Muscle of arm (tissue), 12 donors: Measurements from ENCODE around the gene EIF4G2. TPM values are rescaled to one million over a fixed set of nuclear protein-coding genes. Genes with fewer than 3 reads are reported as not detected.

Experiments
- DNase-seq: peaks from one replicate; pipeline ENCODE4 v3.0.0-alpha.2; 2013
- polyA plus RNA-seq, 12 donors: library from polyadenylated mRNA; unstranded; fragments of 120-200 nt; gene quantifications; one replicate each; pipeline ENCODE4 v1.2.1, GENCODE V29; 2013; ENCODE audit not compliant: insufficient read length in 12 of 12

The EIF4G2 gene
- polyA plus RNA-seq, 12 donors, result 716 to 2,133 (median 842) TPM

GRCh38 chr11:10779086-10779485 is 29.6 kb downstream of the EIF4G2 start:
- no peak for DNase-seq

GRCh38 chr11:10778217-10778970 is 30.3 kb downstream of the EIF4G2 start:
- no peak for DNase-seq

- DNase-seq, result no peak
Measured at GRCh38 chr11:10777806-10778205, 30.9 kb downstream of the EIF4G2 start.

- no peak for DNase-seq
Measured at GRCh38 chr11:10777393-10777793, 31.3 kb downstream of the EIF4G2 start.

GRCh38 chr11:10774811-10775210 is 33.9 kb downstream of the EIF4G2 start:
- no peak for DNase-seq

- no peak for DNase-seq
Measured at GRCh38 chr11:10771457-10771856, 37.3 kb downstream of the EIF4G2 start.

- peak; percentile 42 for DNase-seq
Measured at GRCh38 chr11:10770626-10771254, 38.0 kb downstream of the EIF4G2 start.

GRCh38 chr11:10764412-10764811 is 44.3 kb downstream of the EIF4G2 start:
- DNase-seq, result no peak

- no peak for DNase-seq
Measured at GRCh38 chr11:10763766-10764165, 45.0 kb downstream of the EIF4G2 start.

GRCh38 chr11:10762913-10763421 is 45.8 kb downstream of the EIF4G2 start:
- DNase-seq, result no peak

GRCh38 chr11:10762185-10762584 is 46.5 kb downstream of the EIF4G2 start:
- DNase-seq, result no peak

- no peak for DNase-seq
Measured at GRCh38 chr11:10761085-10761698, 47.5 kb downstream of the EIF4G2 start.

- DNase-seq, result no peak
Measured at GRCh38 chr11:10758957-10759356, 49.8 kb downstream of the EIF4G2 start.

- no peak for DNase-seq
Measured at GRCh38 chr11:10752486-10752885, 56.2 kb downstream of the EIF4G2 start.

GRCh38 chr11:10752061-10752460 is 56.7 kb downstream of the EIF4G2 start:
- no peak for DNase-seq

GRCh38 chr11:10751581-10751940 is 57.2 kb downstream of the EIF4G2 start:
- no peak for DNase-seq

- DNase-seq, result peak; percentile 95
Measured at GRCh38 chr11:10750838-10751580, 57.7 kb downstream of the EIF4G2 start, which contains the start of gene CTR9. Gene CTR9, plus strand, starts transcription at chr11:10751246. Its CDS starts 167 bp downstream, at chr11:10751413.

GRCh38 chr11:10749476-10749875 is 59.2 kb downstream of the EIF4G2 start:
- DNase-seq, result no peak

GRCh38 chr11:10747733-10748132 is 61.0 kb downstream of the EIF4G2 start:
- DNase-seq, result no peak
